Lower leg skin (tissue), 4 donors: Measurements from ENCODE around the gene PRDM11. TPM values are rescaled to one million over a fixed set of nuclear protein-coding genes. Genes with fewer than 3 reads are reported as not detected.

Experiments
- DNase-seq, 2 donors: peaks; one replicate each; pipeline ENCODE4 v3.0.0-alpha.2; 2019; ENCODE audit warnings: low spot score in 2 of 2
- H3K4me3 ChIP-seq: fragments of 200-600 bp; sonication (generic); 2 replicates; pipeline ENCODE4 v1.5.1; 2017; ENCODE audit warnings: mild to moderate bottlenecking, low read depth; ENCODE audit not compliant: poor library complexity, severe bottlenecking
- CTCF ChIP-seq, 3 donors: fragments of 450-650 bp; IDR thresholded peaks; one replicate each; pipeline ENCODE4 v1.5.1; 2016; ENCODE audit warnings: antibody characterized with exemption in 3 of 3, mild to moderate bottlenecking in 3 of 3, moderate library complexity in 2 of 3
- POLR2A ChIP-seq, 2 donors: fragments of 450-650 bp; IDR thresholded peaks; one replicate each; pipeline ENCODE4 v1.6.1; 2016 to 2017; ENCODE audit warnings: antibody characterized with exemption in 2 of 2, mild to moderate bottlenecking in 1 of 2, moderate library complexity in 1 of 2
- WGBS, 2 donors: methylation state at CpG; one replicate each; pipeline ENCODE4 v1.1.5; 2018; 5-methylcytosine and 5-hydroxymethylcytosine counted together
- intact Hi-C: fragments of 100-400 bp; cut with DNase I; formaldehyde crosslinking; loops from one replicate; pipeline ENCODE4 v1.15.0; 2023; ENCODE audit warnings: low total_unique reads
- total RNA-seq, 4 donors: library from RNA; depleted of rRNA; stranded (reverse); fragments of >200 nt; gene quantifications; one replicate each; pipeline ENCODE4 v1.1.0, GENCODE V29; 2016

PRDM11 gene
- total RNA-seq, 4 donors from 2014 or later: 3.2 to 9.5 (median 6.6) TPM

DNA sequence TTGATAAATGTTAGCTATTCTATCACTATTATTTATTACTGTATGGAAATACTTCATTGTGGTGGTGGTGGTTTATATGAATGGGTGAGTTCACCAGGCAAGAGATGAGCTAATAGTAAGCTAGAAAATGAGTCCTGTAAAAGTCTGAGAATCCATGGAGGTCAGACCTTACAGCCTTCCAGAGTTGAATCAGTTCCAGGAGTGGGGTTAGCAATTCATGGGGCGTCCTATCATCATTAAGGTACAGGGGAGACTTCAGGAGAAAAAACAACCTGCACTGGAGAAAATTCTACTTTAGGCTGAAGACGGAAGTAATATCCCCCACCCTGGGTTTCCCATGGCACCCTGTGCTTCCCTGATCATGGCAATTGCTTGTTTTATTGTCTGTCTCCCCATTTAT, 133.2 kb downstream of the PRDM11 start:
- no peak overlapping the region for H3K4me3 ChIP-seq
- intact Hi-C loops: no loop called here
- TF ChIP-seq CTCF (IDR thresholded peaks at IDR 0.05) (no peak), POLR2A (IDR thresholded peaks at IDR 0.05) (no peak)
- WGBS, 2 donors: 86 to 87% methylated on average over 2 of the region's 2 CpGs
- no peak for DNase-seq

DNA sequence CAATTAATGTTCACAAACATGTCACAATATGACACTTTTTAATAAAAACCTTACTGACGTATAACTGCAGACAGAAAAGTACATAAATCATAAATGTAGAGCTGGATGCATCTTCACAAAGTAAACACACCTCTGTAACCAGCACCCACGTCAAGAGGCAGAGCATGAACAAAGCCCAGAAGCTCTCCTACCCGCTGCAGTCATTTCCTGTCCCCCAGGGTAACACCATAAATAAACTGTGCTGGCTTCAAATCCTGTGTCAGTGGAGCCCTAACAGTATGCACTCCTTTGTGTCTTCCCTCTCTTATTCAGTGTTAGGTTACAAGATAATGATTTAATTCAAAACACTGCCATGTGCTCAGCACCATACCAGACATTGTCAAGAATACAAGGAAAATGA, 134.0 kb downstream of the PRDM11 start:
- intact Hi-C loops: no loop called here
- WGBS, 2 donors: 38 to 45% methylated on average over 3 of the region's 3 CpGs
- H3K4me3 ChIP-seq: no peak overlapping the region
- DNase-seq: no peak
- TF ChIP-seq POLR2A (IDR thresholded peaks at IDR 0.05) (no peak), CTCF (IDR thresholded peaks at IDR 0.05) (no peak)

- H3K4me3 ChIP-seq: no peak overlapping the region
- 90% methylated on average over 6 of the region's 6 CpGs for WGBS, 2 donors
- TF ChIP-seq CTCF (IDR thresholded peaks at IDR 0.05) (no peak), POLR2A (IDR thresholded peaks at IDR 0.05) (no peak)
- intact Hi-C loops: no loop called here
- DNase-seq: no peak
These were observed 135.6 kb downstream of the PRDM11 start for GRCh38 chr11:45282081-45282480.

Other genes starting within 250 kb of the PRDM11 start
- gene TP53I11, start 195.8 kb upstream of the PRDM11 start, total RNA-seq: 100 to 1,000 TPM in 1 of 4 donors, 10 to 100 TPM in 3; 42.4 to 128 (median 47.2) TPM
- 1 to 10 TPM in 1 of 4 donors, under 1 TPM in 1, not detected in 2; 0.03 to 1.6 TPM for gene SYT13, start 139.7 kb downstream of the PRDM11 start, total RNA-seq